T-helper 17 cell (primary cell): ENCODE data around the gene KEL. TPM values are rescaled to one million over a fixed set of nuclear protein-coding genes. Genes with fewer than 3 reads are reported as not detected.

Experiments used
- ATAC-seq: fragments of 150-1000 bp; cut with Tn5 transposase; 2 replicates; pipeline ENCODE4 v1.10.0; 2021; ENCODE audit warnings: mild to moderate bottlenecking, moderate library complexity
- DNase-seq, 3 donors: peaks; one replicate each; pipeline versions ENCODE4 v3.0.0 to v3.0.0-alpha.2; 2020 to 2021
- H3K9me3 ChIP-seq: one replicate; pipeline ENCODE4 v1.7.0; 2013; ENCODE audit warnings: low read length, mild to moderate bottlenecking; ENCODE audit not compliant: control insufficient read depth, poor library complexity, severe bottlenecking
- H3K27ac Mint-ChIP-seq: one replicate; pipeline ENCODE4 v1.8.0; 2022; ENCODE audit warnings: mild to moderate bottlenecking, moderate library complexity, mixed read lengths
- H3K27me3 Mint-ChIP-seq: one replicate; pipeline ENCODE4 v1.8.0; 2022; ENCODE audit warnings: mixed read lengths
- H3K36me3 Mint-ChIP-seq: one replicate; pipeline ENCODE4 v1.8.0; 2022; ENCODE audit warnings: low read depth, mixed read lengths
- H3K4me1 Mint-ChIP-seq: one replicate; pipeline ENCODE4 v1.8.0; 2022; ENCODE audit warnings: mild to moderate bottlenecking, mixed read lengths
- H3K4me3 Mint-ChIP-seq: one replicate; pipeline ENCODE4 v1.8.0; 2022; ENCODE audit warnings: mild to moderate bottlenecking, moderate library complexity, mixed read lengths
- total RNA-seq, 4 donors: library from RNA in 2 of 4; stranded (reverse) in 2 of 4; gene quantifications; one replicate each; pipeline ENCODE4 v1.2.3 and lab custom pipeline; 2022 to 2026

KEL gene
- total RNA-seq, 2 donors from 2014 or later, result 0.52 to 3.3 TPM

DNA sequence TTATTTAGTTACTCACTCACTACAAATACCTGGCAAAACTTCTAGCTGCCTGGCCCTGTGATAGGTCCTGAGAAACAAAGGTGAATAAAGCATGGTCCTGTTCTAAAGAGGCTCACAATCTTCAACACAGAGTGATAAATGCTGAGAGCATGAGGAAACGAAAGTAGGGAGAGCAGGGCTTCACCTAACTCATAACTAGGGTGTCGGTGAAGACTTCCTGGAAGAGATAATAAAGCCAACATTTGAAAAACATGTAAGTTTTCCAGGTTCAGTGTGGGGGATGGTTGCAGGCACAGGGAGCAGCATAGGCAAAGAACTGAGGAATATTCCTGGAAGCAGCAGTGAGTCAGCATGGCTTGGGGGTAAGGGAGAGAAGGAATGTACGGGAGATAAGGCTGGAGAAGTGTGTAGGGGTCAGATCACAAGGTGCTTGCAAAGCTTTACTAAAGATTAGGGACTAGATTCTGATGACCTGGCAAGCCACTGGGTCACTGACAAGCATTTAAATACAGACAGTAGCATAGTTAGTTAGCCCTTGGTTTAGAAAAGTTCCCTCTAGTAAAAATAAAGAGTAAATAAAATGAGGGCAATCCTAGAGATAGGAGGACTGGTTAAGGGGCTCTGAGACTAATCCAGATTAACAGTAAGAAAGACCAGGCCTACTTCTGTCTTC lies 5.1 kb downstream of the KEL start:
- peaks cover 12% of the 10 kb centered on the region for H3K36me3 Mint-ChIP-seq
- no peaks in the 10 kb centered on the region for H3K4me1 Mint-ChIP-seq
- H3K27ac Mint-ChIP-seq, result no peak overlapping the region
- peaks cover 27% of the 10 kb centered on the region for H3K27me3 Mint-ChIP-seq
- no peaks in the 10 kb centered on the region for H3K9me3 ChIP-seq
- ATAC-seq (no peak), DNase-seq (no peak)
- H3K4me3 Mint-ChIP-seq, result peak overlapping the region; percentile 8

DNA sequence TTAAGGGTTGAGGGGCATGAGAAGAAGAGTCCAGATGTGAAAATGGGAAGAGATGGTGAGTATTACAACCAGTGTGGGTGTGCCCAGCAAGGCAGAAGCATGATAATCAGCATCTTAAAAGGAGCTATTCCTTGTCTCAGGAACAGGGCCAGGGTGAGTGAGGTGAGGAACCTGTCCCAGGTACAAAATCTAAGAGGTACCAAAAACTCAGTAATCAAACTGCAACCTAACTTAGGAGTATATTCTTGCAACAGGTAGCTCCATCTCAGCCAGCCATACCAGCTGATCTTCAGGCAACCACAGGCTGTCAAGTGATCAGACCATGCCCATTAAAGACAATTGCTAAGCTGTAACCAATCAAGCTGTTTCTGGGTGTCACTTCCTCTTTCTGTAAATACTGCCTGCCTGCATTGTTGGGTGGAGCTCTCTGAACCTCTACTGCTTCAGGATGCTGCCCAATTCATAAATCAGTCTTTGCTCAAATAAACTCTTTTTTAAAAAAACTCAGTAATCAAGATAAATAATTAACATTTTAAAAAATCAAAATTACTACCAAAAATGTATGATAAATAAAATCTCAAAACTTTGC lies 7.4 kb downstream of the KEL start:
- H3K27me3 Mint-ChIP-seq, result peaks cover 21% of the 10 kb centered on the region
- H3K4me3 Mint-ChIP-seq, result no peak overlapping the region

DNA sequence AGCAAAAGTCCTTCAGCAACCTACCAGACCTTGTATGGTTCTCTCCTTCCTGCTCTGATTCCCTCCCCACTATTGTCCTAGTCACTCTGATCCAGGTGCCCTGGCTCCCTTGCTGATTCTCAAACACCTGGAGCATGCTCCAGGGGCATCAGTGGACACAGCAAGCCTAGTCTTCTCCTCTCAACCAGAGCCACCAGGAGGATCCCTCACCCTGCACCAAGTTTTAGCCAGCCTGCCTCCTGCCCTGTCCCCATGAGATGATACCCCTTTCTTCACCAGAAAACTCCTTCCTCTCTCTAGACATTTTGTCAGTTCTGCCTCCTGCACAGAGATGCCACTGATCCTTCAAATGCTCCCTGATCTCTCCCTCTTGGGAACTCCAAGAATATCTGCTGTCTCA lies 11.9 kb downstream of the KEL start:
- H3K36me3 Mint-ChIP-seq, result peaks cover 3% of the 10 kb centered on the region
- H3K4me1 Mint-ChIP-seq, result no peaks in the 10 kb centered on the region
- no peak for ATAC-seq
- no peak overlapping the region for H3K4me3 Mint-ChIP-seq
- no peak overlapping the region for H3K27ac Mint-ChIP-seq
- H3K9me3 ChIP-seq, result no peaks in the 10 kb centered on the region
- peaks cover 32% of the 10 kb centered on the region for H3K27me3 Mint-ChIP-seq
- DNase-seq, result no peak

More for the DNA sequence above, 7.4 kb downstream of the KEL start:
- ATAC-seq, result peak; percentile 28
- no peaks in the 10 kb centered on the region for H3K9me3 ChIP-seq
- no peak for DNase-seq
- Mint-ChIP-seq H3K27ac (no peak overlapping the region), H3K4me1 (no peaks in the 10 kb centered on the region), H3K36me3 (peaks cover 3% of the 10 kb centered on the region)

DNA sequence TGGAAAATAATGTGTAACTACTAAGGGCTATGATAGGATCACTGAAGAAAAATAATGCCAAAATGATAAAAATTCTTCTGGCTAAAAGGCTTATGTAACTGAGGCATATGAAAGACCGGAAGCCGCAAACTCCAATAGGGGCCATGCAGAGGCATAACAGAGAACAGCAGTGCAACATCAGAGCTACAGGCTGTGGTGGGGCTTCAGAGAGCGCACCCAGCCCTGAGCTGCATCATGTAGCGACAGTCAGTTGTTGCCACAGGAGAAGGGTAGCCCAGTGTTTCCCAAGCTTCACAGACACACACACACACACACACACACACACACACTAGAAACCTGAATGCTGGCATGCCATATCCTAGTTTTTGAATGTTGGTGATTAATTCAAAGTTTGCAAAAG lies 13.6 kb downstream of the KEL start:
- Mint-ChIP-seq H3K27ac (no peak overlapping the region), H3K4me3 (no peak overlapping the region), H3K4me1 (no peaks in the 10 kb centered on the region), H3K36me3 (peaks cover 3% of the 10 kb centered on the region), H3K27me3 (peaks cover 44% of the 10 kb centered on the region)
- no peaks in the 10 kb centered on the region for H3K9me3 ChIP-seq
- DNase-seq (no peak), ATAC-seq (no peak)

DNA sequence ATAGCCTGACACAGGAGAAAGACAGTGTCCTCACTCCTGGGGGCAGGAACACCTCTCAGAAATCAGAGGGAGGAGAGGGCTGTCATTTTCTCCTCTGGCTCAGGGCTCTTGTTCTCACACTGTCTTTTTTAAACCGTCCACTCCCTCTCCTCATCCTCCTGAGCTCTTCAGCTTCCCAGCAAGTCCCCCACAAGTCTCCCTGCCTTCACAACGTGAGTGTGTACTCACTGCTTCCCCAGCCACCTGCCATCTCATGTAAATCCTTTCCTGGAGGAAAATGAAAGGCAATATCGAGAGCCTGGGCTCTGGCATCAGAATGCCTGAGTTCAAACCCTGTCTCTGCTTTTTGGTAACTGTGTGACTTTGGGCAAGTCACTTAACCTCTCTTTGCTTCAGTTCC lies 17.2 kb downstream of the KEL start:
- no peak overlapping the region for H3K27ac Mint-ChIP-seq
- no peaks in the 10 kb centered on the region for H3K9me3 ChIP-seq
- ATAC-seq, result no peak
- DNase-seq, result no peak
- H3K36me3 Mint-ChIP-seq, result peaks cover 4% of the 10 kb centered on the region
- H3K4me3 Mint-ChIP-seq, result no peak overlapping the region
- peaks cover 64% of the 10 kb centered on the region for H3K27me3 Mint-ChIP-seq
- H3K4me1 Mint-ChIP-seq, result peaks cover 4% of the 10 kb centered on the region

DNA sequence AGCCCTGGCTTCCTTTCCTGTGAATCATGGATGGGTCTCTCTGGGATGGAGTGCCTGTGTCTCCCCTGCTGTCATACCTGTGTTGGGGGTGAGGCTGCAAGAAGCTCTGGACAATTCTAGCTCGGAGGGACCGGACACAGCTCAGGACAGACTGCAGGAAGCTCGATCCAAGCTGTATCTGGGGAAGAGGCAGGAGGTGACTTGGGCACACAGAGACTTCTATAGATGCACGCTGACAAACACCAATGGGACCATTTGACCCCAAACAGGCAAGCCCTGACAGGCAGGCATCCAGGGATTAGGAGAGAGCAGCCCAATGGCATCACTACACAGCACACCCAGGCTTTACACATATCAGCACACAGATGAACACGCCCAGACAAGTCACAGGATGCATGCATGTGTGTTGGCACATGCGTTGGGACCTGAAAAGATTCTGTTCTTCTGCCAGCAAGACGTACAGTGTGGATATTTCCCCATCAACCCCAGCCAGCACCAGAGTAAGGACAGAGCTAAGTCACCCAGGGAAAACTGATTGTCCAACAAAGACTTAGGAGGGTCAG lies 18.4 kb downstream of the KEL start:
- Mint-ChIP-seq H3K27me3 (peaks cover 68% of the 10 kb centered on the region), H3K27ac (no peak overlapping the region), H3K36me3 (peaks cover 4% of the 10 kb centered on the region), H3K4me3 (no peak overlapping the region), H3K4me1 (peaks cover 5% of the 10 kb centered on the region)
- DNase-seq (no peak), ATAC-seq (no peak)
- H3K9me3 ChIP-seq, result no peaks in the 10 kb centered on the region

DNA sequence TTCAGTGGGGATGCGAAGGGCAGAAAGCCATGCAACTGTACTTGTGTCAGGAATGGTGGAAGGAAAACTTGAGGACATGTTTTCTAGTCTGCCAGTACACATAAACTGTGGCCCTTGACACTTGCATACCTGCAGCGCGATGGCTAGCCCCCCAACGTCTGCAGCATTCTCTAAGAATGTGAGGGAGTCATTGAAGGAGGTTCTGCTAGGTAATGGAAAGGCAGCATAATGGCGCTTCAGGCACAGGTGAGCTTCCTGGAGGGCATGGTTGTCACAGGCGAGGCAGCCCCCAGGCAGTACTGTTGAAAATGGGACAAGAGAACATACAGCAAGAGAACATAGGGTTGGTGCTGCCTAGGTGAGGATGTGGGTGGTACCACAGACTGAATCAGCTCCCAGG lies 19.4 kb downstream of the KEL start:
- no peak for ATAC-seq
- H3K27ac Mint-ChIP-seq, result no peak overlapping the region
- H3K4me1 Mint-ChIP-seq, result peaks cover 7% of the 10 kb centered on the region
- no peaks in the 10 kb centered on the region for H3K9me3 ChIP-seq
- H3K27me3 Mint-ChIP-seq, result peaks cover 59% of the 10 kb centered on the region
- peaks cover 4% of the 10 kb centered on the region for H3K36me3 Mint-ChIP-seq
- no peak overlapping the region for H3K4me3 Mint-ChIP-seq
- no peak for DNase-seq

DNA sequence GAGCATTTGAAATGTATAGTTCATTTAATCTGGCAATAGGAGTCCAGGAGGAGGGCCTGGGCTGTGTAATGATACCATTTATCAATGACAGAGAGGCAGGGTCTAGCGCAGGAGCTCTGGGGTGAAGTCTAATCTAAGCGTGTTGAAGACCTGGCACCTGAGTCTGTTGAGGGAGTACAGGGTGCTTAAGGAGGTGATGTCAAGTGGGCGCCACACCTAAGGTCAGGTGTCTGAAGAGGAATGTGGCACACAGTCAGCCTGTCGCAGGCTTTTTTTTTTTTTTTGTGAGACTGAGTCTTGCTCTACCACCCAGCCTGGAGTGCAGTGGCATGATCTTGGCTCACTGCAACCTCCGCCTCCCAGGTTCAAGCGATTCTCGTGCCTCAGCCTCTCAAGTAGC lies 20.6 kb downstream of the KEL start:
- H3K4me3 Mint-ChIP-seq, result no peak overlapping the region
- peaks cover 7% of the 10 kb centered on the region for H3K4me1 Mint-ChIP-seq
- peaks cover 56% of the 10 kb centered on the region for H3K27me3 Mint-ChIP-seq
- no peaks in the 10 kb centered on the region for H3K9me3 ChIP-seq
- peaks cover 2% of the 10 kb centered on the region for H3K36me3 Mint-ChIP-seq
- ATAC-seq (no peak), DNase-seq (no peak)
- no peak overlapping the region for H3K27ac Mint-ChIP-seq

DNA sequence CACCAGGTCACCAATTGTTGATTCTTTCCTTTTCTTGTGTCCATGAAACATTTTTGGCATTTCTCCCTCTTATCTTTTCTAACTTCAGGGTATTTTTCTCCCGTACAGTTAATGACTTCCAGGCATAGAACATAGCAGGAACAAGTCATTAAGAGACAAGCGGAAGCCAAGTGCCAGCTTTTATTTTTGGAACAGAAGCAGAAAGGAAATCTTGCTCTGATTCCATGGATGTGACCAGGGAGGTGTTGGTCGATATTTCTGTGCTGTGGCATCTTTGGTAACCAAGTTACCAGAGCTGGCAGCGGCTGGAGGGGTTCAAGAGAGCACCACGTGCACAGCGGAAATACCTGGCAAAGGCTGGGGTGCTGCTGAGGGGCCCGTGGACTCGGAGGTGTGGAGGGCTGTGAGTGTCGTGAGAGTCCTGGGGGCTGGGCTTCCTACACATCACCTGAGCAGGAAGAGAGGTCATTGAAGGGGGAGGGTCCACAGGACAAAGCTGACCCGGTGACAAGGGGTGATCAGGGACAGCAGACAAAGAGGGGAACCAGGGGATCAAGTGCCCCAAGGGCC lies 21.1 kb downstream of the KEL start:
- Mint-ChIP-seq H3K4me3 (no peak overlapping the region), H3K27ac (no peak overlapping the region), H3K4me1 (peaks cover 7% of the 10 kb centered on the region), H3K27me3 (peaks cover 54% of the 10 kb centered on the region), H3K36me3 (peaks cover 2% of the 10 kb centered on the region)
- DNase-seq, result no peak
- no peaks in the 10 kb centered on the region for H3K9me3 ChIP-seq
- no peak for ATAC-seq

DNA sequence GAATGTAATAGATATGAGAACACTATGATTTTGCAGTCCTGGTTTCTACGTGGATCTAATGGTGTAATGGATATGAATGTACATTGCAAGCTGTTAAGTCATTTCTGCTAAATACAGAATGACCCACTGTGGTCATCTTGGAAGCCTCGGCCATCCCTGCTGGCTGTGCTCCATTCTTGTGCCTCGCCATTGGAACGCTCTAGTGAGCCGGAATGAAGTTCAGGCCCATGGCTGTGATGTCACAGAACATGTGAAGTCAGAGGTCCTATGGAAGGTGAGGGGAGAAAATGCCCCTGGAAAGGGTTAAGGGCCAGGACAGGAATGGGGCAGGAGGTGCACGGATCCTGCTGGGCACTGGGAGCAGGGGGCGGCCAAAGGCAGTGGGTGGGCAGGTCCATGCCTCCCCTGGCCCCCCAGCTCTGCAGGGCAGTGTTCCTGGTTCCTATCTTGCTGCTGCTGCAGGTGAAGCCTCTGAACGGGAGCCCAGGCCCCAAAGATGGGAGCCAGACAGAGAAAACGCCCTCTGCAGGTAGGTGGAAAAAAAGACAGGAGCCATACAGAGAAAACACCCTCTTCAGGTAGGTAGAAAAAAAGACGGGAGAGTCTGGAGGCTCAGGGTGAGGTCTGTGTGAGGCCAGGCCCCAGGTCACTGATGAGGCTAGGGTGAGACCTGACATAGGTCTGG lies 22.8 kb downstream of the KEL start, which contains the start of gene LLCFC1:
Gene LLCFC1, plus strand, starts transcription at position 259 of the 685 bp plus-strand sequence. Its CDS starts 138 bp downstream, at position 397.
- no peaks in the 10 kb centered on the region for H3K9me3 ChIP-seq
- Mint-ChIP-seq H3K36me3 (peaks cover 4% of the 10 kb centered on the region), H3K27me3 (peaks cover 48% of the 10 kb centered on the region), H3K4me1 (peaks cover 10% of the 10 kb centered on the region), H3K27ac (no peak within 1 kb of the TSS), H3K4me3 (no peak within 1 kb of the TSS)
- DNase-seq, result no peak
- no peak for ATAC-seq

DNA sequence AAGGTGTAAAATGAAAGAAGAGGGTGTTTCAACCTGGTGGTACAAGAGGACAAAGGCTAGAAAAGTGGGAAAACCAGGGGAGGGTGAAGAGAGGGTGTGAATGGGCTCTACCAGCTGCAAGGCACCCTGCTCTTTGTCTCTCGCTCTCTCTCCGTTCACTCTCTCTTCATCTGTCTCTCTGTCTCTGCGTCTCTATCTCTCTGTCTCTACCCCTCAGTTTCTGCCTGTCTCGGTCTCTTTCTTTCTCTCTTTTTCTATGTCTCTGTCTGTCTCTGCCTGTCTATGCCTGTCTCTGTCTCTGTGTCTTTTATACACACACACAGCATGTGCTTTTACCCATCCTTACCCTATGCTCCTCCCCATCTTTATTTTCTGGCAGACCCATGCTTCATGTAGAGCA lies 23.6 kb downstream of the KEL start:
- DNase-seq, result no peak
- ATAC-seq, result no peak
- H3K4me3 Mint-ChIP-seq, result no peak overlapping the region
- no peaks in the 10 kb centered on the region for H3K9me3 ChIP-seq
- H3K4me1 Mint-ChIP-seq, result peaks cover 10% of the 10 kb centered on the region
- H3K27me3 Mint-ChIP-seq, result peaks cover 52% of the 10 kb centered on the region
- H3K27ac Mint-ChIP-seq, result no peak overlapping the region
- H3K36me3 Mint-ChIP-seq, result peaks cover 4% of the 10 kb centered on the region

DNA sequence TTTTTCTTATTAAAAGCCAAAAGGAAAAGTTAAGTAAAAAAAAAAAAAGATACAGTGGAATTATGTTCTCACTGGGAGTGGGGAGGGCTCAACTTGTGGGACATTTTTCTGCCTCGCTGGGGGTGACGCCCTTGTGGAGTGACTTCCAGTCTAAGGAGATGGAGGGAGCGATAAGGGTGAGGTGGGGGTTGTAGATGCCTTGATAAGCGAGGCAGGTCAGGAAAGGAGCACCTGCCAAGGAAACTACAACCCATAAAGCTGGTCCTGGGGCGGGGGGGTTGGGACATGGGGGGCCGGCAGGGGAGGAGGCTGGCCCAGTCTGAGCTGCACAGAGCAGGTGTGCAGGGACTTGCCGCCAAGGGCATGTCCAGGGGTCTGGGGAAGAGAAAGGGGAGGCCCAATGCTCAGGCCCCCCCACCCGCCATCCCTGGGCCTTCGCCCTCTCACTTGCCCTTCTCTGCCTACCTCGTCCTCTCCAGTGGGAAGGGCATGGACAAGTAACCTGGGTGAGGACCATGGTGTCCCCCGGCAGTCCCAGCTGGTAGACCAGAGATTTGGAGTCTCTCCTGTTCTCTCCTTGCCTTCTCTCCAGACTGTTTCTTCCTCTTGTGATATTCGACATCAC lies 26.1 kb downstream of the KEL start:
- Mint-ChIP-seq H3K27me3 (peaks cover 36% of the 10 kb centered on the region), H3K36me3 (peaks cover 4% of the 10 kb centered on the region), H3K27ac (no peak overlapping the region), H3K4me3 (no peak overlapping the region), H3K4me1 (peaks cover 11% of the 10 kb centered on the region)
- ATAC-seq, result no peak
- no peak for DNase-seq
- no peaks in the 10 kb centered on the region for H3K9me3 ChIP-seq

DNA sequence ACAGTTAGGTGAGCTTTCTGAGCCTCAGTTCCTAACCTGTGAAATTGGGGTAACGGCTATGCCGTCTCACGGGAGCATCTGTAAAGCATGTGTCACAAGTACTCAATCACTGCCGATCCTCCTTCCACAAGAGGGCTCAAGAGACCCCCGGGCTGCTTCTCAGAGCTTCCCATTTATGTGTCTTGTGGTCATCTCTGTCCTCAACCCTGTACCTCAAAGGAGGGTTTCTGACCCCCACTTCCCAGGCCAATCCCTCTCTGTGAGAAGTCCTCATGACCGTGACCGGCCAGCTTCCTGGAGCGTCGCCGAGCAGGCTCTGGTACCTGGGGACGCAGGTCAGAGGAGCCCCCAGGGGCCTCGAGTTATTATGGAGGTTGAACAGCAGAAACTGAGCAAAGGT lies 28.1 kb downstream of the KEL start:
- H3K36me3 Mint-ChIP-seq, result peaks cover 7% of the 10 kb centered on the region
- ATAC-seq, result no peak
- H3K27me3 Mint-ChIP-seq, result peaks cover 33% of the 10 kb centered on the region
- no peak overlapping the region for H3K27ac Mint-ChIP-seq
- DNase-seq, result no peak
- H3K4me1 Mint-ChIP-seq, result peaks cover 11% of the 10 kb centered on the region
- H3K4me3 Mint-ChIP-seq, result no peak overlapping the region
- no peaks in the 10 kb centered on the region for H3K9me3 ChIP-seq
